ENCODE measurements around the gene DEFB114.

DEFB114 gene

DNA sequence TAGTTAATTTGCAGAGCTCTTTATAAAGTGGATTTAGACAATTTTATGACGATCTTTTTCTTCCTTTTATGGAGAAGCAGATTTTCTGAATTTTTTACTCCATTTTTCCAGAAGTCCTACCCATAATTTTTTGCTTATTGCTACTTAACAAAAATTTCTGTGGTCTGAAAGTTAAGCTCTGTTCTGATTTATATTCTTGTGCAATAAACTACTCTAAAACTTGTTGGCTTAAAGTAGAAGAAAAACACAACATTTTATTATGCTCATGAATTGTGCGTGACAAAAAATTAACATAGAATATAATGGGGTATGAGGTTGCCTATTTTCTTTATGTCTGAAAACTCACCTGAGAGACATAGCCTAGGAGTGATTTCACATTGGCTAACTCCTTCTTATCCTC is 2.9 kb upstream of the DEFB114 start:
- Histone ChIP-seq H4K20me1 (ENCODE audit: insufficient read depth, low read length) (no peaks in the 10 kb centered on the region), H3K36me3 (ENCODE audit: insufficient read depth, low read length) (no peaks in the 10 kb centered on the region), H3K4me1 (ENCODE audit: insufficient read depth, low read length, severe bottlenecking) (no peaks in the 10 kb centered on the region), H3K27me3 (ENCODE audit: insufficient read depth, low read length) (no peaks in the 10 kb centered on the region), H3K9me3 (ENCODE audit: low read length) (no peaks in the 10 kb centered on the region), H3K9me2 (ENCODE audit: low read depth, low read length) (no peaks in the 10 kb centered on the region), H3F3A (ENCODE audit: insufficient read depth, low read length) (no peaks in the 10 kb centered on the region), H3K79me2 (ENCODE audit: insufficient read depth, low read length) (no peaks in the 10 kb centered on the region), H3K9ac (ENCODE audit: low read length) (no peak overlapping the region), H3K4me2 (ENCODE audit: low read length) (no peak overlapping the region), H3K27ac (ENCODE audit: low read depth, low read length, poor library complexity, severe bottlenecking) (no peak overlapping the region), H2AFZ (ENCODE audit: low read length) (no peak overlapping the region), H3K4me3 (ENCODE audit: low read depth, low read length, poor library complexity, severe bottlenecking) (no peak overlapping the region)
- TF ChIP-seq EZH2 (IDR thresholded peaks at IDR 0.05; ENCODE audit: borderline replicate concordance, low read length) (no peak), CTCF (IDR thresholded peaks at IDR 0.05; ENCODE audit: low read length) (no peak)

- no peaks in the 10 kb centered on the region for H3K27me3 ChIP-seq (ENCODE audit: insufficient read depth, low read length)
- H3K4me3 ChIP-seq (ENCODE audit: low read depth, low read length, poor library complexity, severe bottlenecking) = no peak overlapping the region
- H3K9me3 ChIP-seq (ENCODE audit: low read length) = no peaks in the 10 kb centered on the region
- no peak overlapping the region for H3K27ac ChIP-seq (ENCODE audit: low read depth, low read length, poor library complexity, severe bottlenecking)
- no peaks in the 10 kb centered on the region for H3F3A ChIP-seq (ENCODE audit: insufficient read depth, low read length)
- H2AFZ ChIP-seq (ENCODE audit: low read length) = no peak overlapping the region
- H3K36me3 ChIP-seq (ENCODE audit: insufficient read depth, low read length) = no peaks in the 10 kb centered on the region
- H3K9me2 ChIP-seq (ENCODE audit: low read depth, low read length) = no peaks in the 10 kb centered on the region
- H3K4me1 ChIP-seq (ENCODE audit: insufficient read depth, low read length, severe bottlenecking) = no peaks in the 10 kb centered on the region
- no peak overlapping the region for H3K4me2 ChIP-seq (ENCODE audit: low read length)
- no peaks in the 10 kb centered on the region for H4K20me1 ChIP-seq (ENCODE audit: insufficient read depth, low read length)
- H3K9ac ChIP-seq (ENCODE audit: low read length) = no peak overlapping the region
- TF ChIP-seq CTCF (IDR thresholded peaks at IDR 0.05; ENCODE audit: low read length) (no peak), EZH2 (IDR thresholded peaks at IDR 0.05; ENCODE audit: borderline replicate concordance, low read length) (no peak)
- H3K79me2 ChIP-seq (ENCODE audit: insufficient read depth, low read length) = no peaks in the 10 kb centered on the region
These were observed 2.4 kb upstream of the DEFB114 start for GRCh38 chr6:49966334-49966733.

DNA sequence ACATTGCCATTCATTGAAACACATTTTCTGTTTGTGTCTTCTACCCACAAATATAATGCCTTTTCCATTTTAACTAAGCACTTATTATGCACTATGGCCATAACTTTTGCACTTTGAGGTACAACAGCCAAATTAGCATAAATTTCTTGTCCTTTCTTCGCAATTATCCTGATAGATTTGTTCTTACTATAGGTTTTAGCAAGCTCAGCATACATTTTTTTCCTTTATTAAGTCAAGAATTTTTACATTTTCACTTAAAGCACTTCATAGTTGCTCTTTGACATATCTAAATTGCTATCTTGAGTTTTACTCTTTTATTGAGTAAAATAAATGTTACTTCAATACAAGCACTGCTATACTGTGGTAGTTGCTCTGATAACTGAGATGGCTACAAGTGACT is 5.8 kb downstream of the DEFB114 start:
- no peak overlapping the region for H3K27ac ChIP-seq (ENCODE audit: low read depth, low read length, poor library complexity, severe bottlenecking)
- H3K79me2 ChIP-seq (ENCODE audit: insufficient read depth, low read length) = no peaks in the 10 kb centered on the region
- H3F3A ChIP-seq (ENCODE audit: insufficient read depth, low read length) = no peaks in the 10 kb centered on the region
- no peak overlapping the region for H3K9ac ChIP-seq (ENCODE audit: low read length)
- no peaks in the 10 kb centered on the region for H3K9me3 ChIP-seq (ENCODE audit: low read length)
- H3K9me2 ChIP-seq (ENCODE audit: low read depth, low read length) = no peaks in the 10 kb centered on the region
- no peak overlapping the region for H2AFZ ChIP-seq (ENCODE audit: low read length)
- no peaks in the 10 kb centered on the region for H4K20me1 ChIP-seq (ENCODE audit: insufficient read depth, low read length)
- no peaks in the 10 kb centered on the region for H3K27me3 ChIP-seq (ENCODE audit: insufficient read depth, low read length)
- H3K4me1 ChIP-seq (ENCODE audit: insufficient read depth, low read length, severe bottlenecking) = no peaks in the 10 kb centered on the region
- no peaks in the 10 kb centered on the region for H3K36me3 ChIP-seq (ENCODE audit: insufficient read depth, low read length)
- H3K4me3 ChIP-seq (ENCODE audit: low read depth, low read length, poor library complexity, severe bottlenecking) = no peak overlapping the region
- TF ChIP-seq CTCF (IDR thresholded peaks at IDR 0.05; ENCODE audit: low read length) (no peak), EZH2 (IDR thresholded peaks at IDR 0.05; ENCODE audit: borderline replicate concordance, low read length) (no peak)
- no peak overlapping the region for H3K4me2 ChIP-seq (ENCODE audit: low read length)
